Measurements from ENCODE around the gene ZNF277.

The ZNF277 gene

DNA sequence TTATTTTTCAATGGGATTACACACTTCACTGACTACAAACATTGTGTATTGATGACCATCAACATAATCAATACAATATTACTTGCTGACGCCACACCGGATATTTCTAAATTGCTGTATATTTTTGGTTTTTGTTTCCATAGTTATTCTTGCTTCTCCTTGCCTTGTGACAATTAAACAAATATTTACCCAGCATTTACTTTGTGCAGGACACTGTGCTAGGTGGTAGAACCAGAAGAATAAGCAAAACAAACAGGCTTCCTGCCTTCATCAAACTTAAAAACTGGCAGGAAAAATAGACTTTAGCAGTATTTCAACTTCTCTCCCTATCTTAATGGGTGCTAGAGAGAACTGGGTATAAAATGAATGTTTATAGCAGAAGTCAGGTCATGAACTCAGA is 50.6 kb downstream of the ZNF277 start:
- peaks cover 53% of the 10 kb centered on the region for H3K4me1 ChIP-seq (ENCODE audit: control insufficient read depth, insufficient read depth, low read length)
- no peak overlapping the region for H3K27ac ChIP-seq (ENCODE audit: low read depth, low read length)
- H3K4me3 ChIP-seq (ENCODE audit: low read depth, low read length), result no peak overlapping the region
- H3K36me3 ChIP-seq (ENCODE audit: control insufficient read depth, insufficient read depth, low read length), result no peaks in the 10 kb centered on the region
- no peaks in the 10 kb centered on the region for H3K9me3 ChIP-seq (ENCODE audit: control insufficient read depth, insufficient read depth, low read depth, low read length)
- no peaks in the 10 kb centered on the region for H3K27me3 ChIP-seq (ENCODE audit: control insufficient read depth, insufficient read depth, low read length)
- no peak overlapping the region for H3K9ac ChIP-seq (ENCODE audit: low read length)

DNA sequence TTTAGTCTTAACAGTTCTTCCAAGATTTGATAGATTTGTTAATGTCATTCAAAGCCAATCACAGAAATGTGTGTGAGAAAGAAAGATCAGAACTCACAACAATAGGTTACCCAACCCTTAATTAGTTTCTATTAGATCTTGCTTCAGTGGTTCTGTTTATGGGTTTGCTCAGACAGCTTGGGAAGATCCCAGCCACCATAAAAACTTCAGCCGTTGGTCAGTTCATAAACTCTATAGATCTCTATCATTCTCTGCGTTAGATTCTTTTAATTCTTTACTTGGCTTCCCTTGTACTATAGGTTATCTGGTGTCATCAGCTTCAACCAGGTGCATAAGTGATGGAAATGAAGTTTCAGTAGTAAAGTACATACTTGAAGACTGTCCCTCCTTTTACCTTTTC is 54.4 kb downstream of the ZNF277 start:
- Histone ChIP-seq H3K9ac (ENCODE audit: low read length) (no peak overlapping the region), H3K4me3 (ENCODE audit: low read depth, low read length) (no peak overlapping the region), H3K36me3 (ENCODE audit: control insufficient read depth, insufficient read depth, low read length) (no peaks in the 10 kb centered on the region), H3K9me3 (ENCODE audit: control insufficient read depth, insufficient read depth, low read depth, low read length) (no peaks in the 10 kb centered on the region), H3K27ac (ENCODE audit: low read depth, low read length) (no peak overlapping the region), H3K27me3 (ENCODE audit: control insufficient read depth, insufficient read depth, low read length) (no peaks in the 10 kb centered on the region), H3K4me1 (ENCODE audit: control insufficient read depth, insufficient read depth, low read length) (peaks cover 41% of the 10 kb centered on the region)

DNA sequence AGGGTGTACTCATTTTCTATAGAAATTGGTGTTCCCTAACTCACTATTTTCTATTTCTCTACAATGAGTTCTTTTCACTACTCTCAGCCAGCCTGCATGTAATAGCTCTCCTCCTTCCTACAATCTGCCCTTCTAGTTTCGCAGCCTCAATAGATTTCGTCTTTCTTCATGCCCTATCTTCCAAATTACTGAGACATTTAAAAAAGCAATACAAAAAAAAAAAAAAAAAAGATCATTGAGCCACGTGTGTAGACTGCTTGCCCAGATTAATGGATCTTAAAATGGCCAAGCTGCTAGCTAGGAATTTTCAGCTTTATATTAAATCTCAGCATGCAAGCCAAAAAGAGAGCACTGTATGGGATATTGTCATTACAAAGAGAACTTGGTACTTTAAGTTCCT is 55.5 kb downstream of the ZNF277 start:
- Histone ChIP-seq H3K9ac (ENCODE audit: low read length) (no peak overlapping the region), H3K27ac (ENCODE audit: low read depth, low read length) (no peak overlapping the region), H3K27me3 (ENCODE audit: control insufficient read depth, insufficient read depth, low read length) (no peaks in the 10 kb centered on the region), H3K9me3 (ENCODE audit: control insufficient read depth, insufficient read depth, low read depth, low read length) (no peaks in the 10 kb centered on the region), H3K4me1 (ENCODE audit: control insufficient read depth, insufficient read depth, low read length) (peaks cover 49% of the 10 kb centered on the region), H3K36me3 (ENCODE audit: control insufficient read depth, insufficient read depth, low read length) (no peaks in the 10 kb centered on the region), H3K4me3 (ENCODE audit: low read depth, low read length) (no peak overlapping the region)

DNA sequence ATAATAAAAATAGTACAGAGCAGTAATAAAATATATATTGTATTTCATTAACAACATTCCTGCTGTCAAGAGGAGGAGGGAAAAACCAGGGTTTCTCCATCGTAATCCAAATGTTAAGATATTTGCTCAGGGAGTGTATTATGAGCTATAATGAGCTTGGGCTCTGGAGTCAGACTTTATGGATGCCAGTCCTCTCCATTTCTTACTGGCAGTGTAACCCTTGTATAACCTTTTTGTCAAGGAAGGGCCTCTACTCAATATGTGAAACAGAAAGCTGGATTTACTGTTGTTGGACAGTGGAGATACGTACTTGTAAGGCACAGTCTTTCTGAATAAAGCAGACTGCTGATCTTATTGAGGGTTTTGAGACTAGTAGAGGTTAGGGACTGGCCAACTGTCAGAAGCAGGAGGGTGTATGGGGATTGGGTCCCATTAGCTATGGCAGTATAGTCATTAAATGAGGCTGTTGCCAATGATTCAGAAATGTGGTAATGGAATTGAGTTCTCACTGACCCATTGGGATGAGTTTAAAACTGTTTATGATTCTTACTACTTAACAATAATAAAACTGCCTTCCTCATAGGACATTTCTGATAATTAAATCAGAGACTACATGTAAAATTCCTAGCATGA is 56.5 kb downstream of the ZNF277 start:
- no peaks in the 10 kb centered on the region for H3K36me3 ChIP-seq (ENCODE audit: control insufficient read depth, insufficient read depth, low read length)
- H3K9ac ChIP-seq (ENCODE audit: low read length), result no peak overlapping the region
- peaks cover 49% of the 10 kb centered on the region for H3K4me1 ChIP-seq (ENCODE audit: control insufficient read depth, insufficient read depth, low read length)
- no peaks in the 10 kb centered on the region for H3K27me3 ChIP-seq (ENCODE audit: control insufficient read depth, insufficient read depth, low read length)
- no peak overlapping the region for H3K4me3 ChIP-seq (ENCODE audit: low read depth, low read length)
- H3K9me3 ChIP-seq (ENCODE audit: control insufficient read depth, insufficient read depth, low read depth, low read length), result no peaks in the 10 kb centered on the region
- no peak overlapping the region for H3K27ac ChIP-seq (ENCODE audit: low read depth, low read length)

DNA sequence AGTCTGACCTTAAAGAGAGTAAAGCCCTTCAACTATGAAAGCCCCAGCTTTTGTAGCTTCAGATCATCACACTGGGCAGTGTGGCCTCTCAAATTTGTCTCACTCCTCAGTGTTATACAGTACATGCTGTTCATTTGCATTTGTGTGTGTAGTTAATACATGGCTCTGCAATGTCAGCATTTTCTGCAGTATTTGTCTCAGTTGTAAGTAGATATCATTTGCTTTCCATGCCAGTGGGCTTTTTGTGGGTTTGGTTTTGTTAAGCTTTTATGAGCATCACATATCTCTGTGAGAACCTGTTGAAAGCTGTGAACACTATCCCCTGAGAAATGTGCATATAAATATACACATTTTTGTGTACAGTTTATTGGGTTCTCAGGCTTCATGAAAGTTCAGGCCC is 57.0 kb downstream of the ZNF277 start:
- Histone ChIP-seq H3K36me3 (ENCODE audit: control insufficient read depth, insufficient read depth, low read length) (no peaks in the 10 kb centered on the region), H3K27ac (ENCODE audit: low read depth, low read length) (no peak overlapping the region), H3K4me3 (ENCODE audit: low read depth, low read length) (no peak overlapping the region), H3K9me3 (ENCODE audit: control insufficient read depth, insufficient read depth, low read depth, low read length) (no peaks in the 10 kb centered on the region), H3K9ac (ENCODE audit: low read length) (no peak overlapping the region), H3K27me3 (ENCODE audit: control insufficient read depth, insufficient read depth, low read length) (no peaks in the 10 kb centered on the region), H3K4me1 (ENCODE audit: control insufficient read depth, insufficient read depth, low read length) (peaks cover 49% of the 10 kb centered on the region)

DNA sequence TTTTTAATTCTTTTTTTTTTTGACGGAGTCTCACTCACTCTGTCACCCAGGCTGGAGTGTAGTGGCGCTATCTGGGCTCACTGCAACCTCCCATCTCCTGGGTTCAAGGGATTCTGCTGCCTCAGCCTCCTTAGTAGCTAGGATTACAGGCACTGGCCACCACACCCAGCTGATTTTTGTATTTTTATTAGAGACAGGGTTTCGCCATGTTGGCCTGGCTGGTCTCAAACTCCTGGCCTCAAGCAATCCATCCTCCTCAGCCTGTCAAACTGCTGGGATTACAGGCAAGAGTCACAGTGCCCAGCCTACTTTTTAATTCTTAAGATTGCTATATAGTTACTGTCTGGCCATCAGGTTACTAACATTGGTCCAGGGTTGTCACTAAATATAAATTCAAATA is 59.6 kb downstream of the ZNF277 start:
- Histone ChIP-seq H3K27ac (ENCODE audit: low read depth, low read length) (no peak overlapping the region), H3K4me3 (ENCODE audit: low read depth, low read length) (no peak overlapping the region), H3K4me1 (ENCODE audit: control insufficient read depth, insufficient read depth, low read length) (peaks cover 41% of the 10 kb centered on the region), H3K36me3 (ENCODE audit: control insufficient read depth, insufficient read depth, low read length) (no peaks in the 10 kb centered on the region), H3K27me3 (ENCODE audit: control insufficient read depth, insufficient read depth, low read length) (no peaks in the 10 kb centered on the region), H3K9ac (ENCODE audit: low read length) (no peak overlapping the region), H3K9me3 (ENCODE audit: control insufficient read depth, insufficient read depth, low read depth, low read length) (no peaks in the 10 kb centered on the region)

DNA sequence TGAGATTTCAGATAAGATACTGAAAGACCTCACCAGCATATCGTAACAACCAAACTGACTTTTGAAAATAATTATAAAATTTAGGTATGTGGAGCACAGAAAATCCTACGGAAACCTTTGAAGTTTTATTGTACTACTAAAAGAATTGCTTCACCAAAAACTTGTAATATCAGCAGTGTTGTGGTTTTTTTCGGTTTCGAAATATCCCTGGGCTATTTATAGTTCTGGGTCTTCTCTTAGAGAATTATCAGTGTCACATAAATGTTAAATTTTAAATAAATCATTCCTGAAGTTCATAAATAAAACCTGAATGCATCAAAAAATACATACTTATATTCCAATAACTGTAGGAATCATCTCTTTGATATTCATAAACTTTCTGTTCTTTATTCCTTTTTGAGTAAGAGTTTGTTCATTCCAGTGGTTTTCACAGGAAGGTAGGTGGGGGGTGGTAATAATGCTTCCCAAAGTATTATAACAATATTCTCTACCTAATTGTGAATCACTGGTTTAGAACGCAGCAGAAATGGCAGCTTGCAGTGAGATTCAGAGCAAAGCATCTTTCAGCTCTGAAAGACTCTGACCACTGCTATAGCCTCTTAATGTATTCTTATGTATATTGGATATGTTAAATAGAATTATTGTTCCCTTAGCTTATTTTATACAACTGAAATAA is 60.2 kb downstream of the ZNF277 start:
- H3K27ac ChIP-seq (ENCODE audit: low read depth, low read length), result no peak overlapping the region
- no peaks in the 10 kb centered on the region for H3K9me3 ChIP-seq (ENCODE audit: control insufficient read depth, insufficient read depth, low read depth, low read length)
- no peaks in the 10 kb centered on the region for H3K36me3 ChIP-seq (ENCODE audit: control insufficient read depth, insufficient read depth, low read length)
- H3K4me3 ChIP-seq (ENCODE audit: low read depth, low read length), result no peak overlapping the region
- peaks cover 35% of the 10 kb centered on the region for H3K4me1 ChIP-seq (ENCODE audit: control insufficient read depth, insufficient read depth, low read length)
- no peaks in the 10 kb centered on the region for H3K27me3 ChIP-seq (ENCODE audit: control insufficient read depth, insufficient read depth, low read length)
- no peak overlapping the region for H3K9ac ChIP-seq (ENCODE audit: low read length)

DNA sequence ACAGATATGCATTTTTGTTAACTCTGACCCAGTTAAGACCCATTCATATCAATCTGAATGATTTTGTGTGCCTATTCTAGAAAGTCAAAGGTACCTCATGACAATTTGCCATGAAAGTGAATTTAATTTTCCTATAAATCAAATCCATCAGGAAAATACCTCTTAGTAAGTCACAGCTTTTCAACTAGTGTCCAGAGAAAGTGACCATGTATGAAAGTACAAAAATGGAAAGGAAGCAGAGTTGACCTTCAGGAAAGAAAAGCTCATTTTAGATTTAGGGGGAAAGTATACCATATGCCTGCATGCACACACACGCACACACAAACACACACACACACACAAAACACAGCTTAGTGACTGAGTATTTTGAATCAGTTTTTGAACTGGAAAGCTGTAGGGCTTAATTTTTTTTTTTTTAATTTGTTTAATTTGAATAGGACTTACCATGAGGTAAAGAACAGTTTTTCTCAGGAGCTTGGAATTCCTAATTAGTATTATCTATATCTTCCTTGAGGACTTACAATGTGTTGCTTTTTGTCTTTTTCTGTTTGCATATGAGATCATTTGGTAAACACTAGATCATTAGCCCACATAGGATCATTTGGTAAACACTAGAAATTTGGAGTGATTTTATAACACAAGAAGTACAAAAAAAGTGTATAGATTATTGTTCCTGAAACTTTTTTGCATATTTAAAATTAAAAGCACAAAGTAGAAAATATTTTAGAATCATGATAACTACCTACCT is 61.6 kb downstream of the ZNF277 start:
- Histone ChIP-seq H3K4me3 (ENCODE audit: low read depth, low read length) (no peak overlapping the region), H3K9me3 (ENCODE audit: control insufficient read depth, insufficient read depth, low read depth, low read length) (no peaks in the 10 kb centered on the region), H3K36me3 (ENCODE audit: control insufficient read depth, insufficient read depth, low read length) (no peaks in the 10 kb centered on the region), H3K9ac (ENCODE audit: low read length) (no peak overlapping the region), H3K27me3 (ENCODE audit: control insufficient read depth, insufficient read depth, low read length) (no peaks in the 10 kb centered on the region), H3K4me1 (ENCODE audit: control insufficient read depth, insufficient read depth, low read length) (peaks cover 31% of the 10 kb centered on the region), H3K27ac (ENCODE audit: low read depth, low read length) (no peak overlapping the region)

DNA sequence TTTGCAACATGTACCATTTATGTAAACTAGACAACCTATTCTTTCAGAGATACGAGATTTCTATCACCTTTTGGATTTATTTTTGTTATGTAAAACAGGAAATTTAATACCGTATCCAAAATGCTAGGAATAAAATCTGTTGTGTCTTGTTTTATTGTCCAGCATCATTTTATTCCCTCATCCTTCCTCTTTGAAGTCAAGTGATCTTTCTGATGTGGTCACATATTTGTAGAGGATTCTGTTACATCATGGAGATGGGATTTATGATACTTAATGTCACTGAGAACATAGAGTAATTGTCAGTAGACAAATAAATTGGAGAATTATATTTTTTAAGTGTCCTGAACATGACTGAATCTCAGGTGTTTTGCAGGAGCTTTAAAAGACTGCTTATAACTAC is 64.7 kb downstream of the ZNF277 start:
- H3K9me3 ChIP-seq (ENCODE audit: control insufficient read depth, insufficient read depth, low read depth, low read length), result no peaks in the 10 kb centered on the region
- H3K4me1 ChIP-seq (ENCODE audit: control insufficient read depth, insufficient read depth, low read length), result peaks cover 16% of the 10 kb centered on the region
- H3K9ac ChIP-seq (ENCODE audit: low read length), result no peak overlapping the region
- H3K27me3 ChIP-seq (ENCODE audit: control insufficient read depth, insufficient read depth, low read length), result no peaks in the 10 kb centered on the region
- no peak overlapping the region for H3K27ac ChIP-seq (ENCODE audit: low read depth, low read length)
- H3K4me3 ChIP-seq (ENCODE audit: low read depth, low read length), result no peak overlapping the region
- H3K36me3 ChIP-seq (ENCODE audit: control insufficient read depth, insufficient read depth, low read length), result no peaks in the 10 kb centered on the region

DNA sequence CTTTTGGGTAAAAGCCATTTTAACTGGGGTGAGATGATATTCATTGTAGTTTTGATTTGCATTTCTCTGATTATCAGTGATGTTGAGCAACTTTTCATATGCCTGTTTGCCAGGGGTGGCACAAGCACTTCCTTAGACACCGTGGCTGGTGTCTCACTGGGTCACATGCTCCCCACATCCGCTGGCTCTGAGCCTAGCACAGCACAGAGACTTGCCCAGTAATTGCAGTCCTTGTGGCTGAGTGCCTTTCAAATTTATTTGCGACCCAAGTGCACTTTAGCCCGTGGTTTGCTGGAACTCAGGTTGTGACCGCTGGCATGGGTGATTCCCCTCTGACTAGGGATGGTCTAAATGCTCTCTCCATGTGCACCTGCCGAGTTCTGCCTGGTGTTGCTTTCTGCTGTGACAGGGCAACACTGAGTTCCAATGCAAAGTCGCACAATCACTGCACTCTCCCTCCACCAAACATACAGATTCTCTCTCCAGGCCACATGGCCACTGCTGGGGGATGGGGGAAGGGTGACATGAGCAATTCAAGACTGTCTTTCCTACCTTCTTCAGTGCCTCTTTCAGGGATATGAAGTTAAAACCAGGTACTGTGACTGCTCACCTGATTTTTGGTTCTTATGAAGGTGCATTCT is 66.5 kb downstream of the ZNF277 start:
- H3K27ac ChIP-seq (ENCODE audit: low read depth, low read length), result no peak overlapping the region
- H3K4me3 ChIP-seq (ENCODE audit: low read depth, low read length), result no peak overlapping the region
- no peaks in the 10 kb centered on the region for H3K9me3 ChIP-seq (ENCODE audit: control insufficient read depth, insufficient read depth, low read depth, low read length)
- no peaks in the 10 kb centered on the region for H3K36me3 ChIP-seq (ENCODE audit: control insufficient read depth, insufficient read depth, low read length)
- no peak overlapping the region for H3K9ac ChIP-seq (ENCODE audit: low read length)
- no peaks in the 10 kb centered on the region for H3K27me3 ChIP-seq (ENCODE audit: control insufficient read depth, insufficient read depth, low read length)
- peaks cover 13% of the 10 kb centered on the region for H3K4me1 ChIP-seq (ENCODE audit: control insufficient read depth, insufficient read depth, low read length)

DNA sequence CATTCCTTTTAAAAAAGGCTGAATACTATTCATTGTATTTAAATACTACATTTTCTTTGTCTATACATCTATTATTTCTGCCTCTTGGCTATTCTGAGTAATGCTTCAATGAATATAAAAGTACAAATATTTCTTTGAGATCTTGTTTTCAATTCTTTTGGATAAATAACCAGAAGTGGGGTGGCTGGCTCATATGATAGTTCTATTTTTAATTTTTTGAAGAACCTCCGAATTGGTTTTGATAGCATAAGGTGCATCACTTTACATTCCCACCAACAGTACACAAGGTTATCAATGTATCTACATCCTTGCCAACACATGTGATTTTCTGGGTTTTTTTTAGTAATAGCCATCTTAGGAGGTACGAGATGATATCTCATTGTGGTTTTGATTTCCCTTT is 72.5 kb downstream of the ZNF277 start:
- H3K4me3 ChIP-seq (ENCODE audit: low read depth, low read length), result no peak overlapping the region
- H3K36me3 ChIP-seq (ENCODE audit: control insufficient read depth, insufficient read depth, low read length), result no peaks in the 10 kb centered on the region
- peaks cover 3% of the 10 kb centered on the region; the same call in 1 of the 2 replicates for H3K4me1 ChIP-seq (ENCODE audit: control insufficient read depth, insufficient read depth, low read length)
- no peak overlapping the region for H3K9ac ChIP-seq (ENCODE audit: low read length)
- no peaks in the 10 kb centered on the region for H3K27me3 ChIP-seq (ENCODE audit: control insufficient read depth, insufficient read depth, low read length)
- H3K27ac ChIP-seq (ENCODE audit: low read depth, low read length), result no peak overlapping the region
- H3K9me3 ChIP-seq (ENCODE audit: control insufficient read depth, insufficient read depth, low read depth, low read length), result no peaks in the 10 kb centered on the region

All from HUES6 (cell line).